Measurements from ENCODE around the gene CDH4.

The CDH4 gene

DNA sequence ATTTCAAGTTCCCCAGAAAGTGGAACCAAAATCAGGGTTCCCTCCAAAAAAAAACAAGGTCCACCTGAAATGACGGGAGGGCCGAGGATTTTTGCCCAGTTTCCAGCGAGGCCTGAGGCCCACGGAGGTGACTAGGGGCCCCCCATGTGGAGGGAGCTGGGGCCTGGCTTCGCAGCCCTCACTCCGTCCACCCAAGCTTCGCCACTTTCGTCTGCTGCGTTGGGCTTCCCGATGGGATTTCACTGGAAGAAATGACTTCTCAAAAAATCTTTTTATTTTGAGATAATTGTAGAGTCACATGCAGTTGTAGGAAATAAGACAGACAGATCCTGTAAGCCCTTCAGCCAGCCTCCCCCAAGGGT lies 605.3 kb downstream of the CDH4 start:
- no peak for TF ChIP-seq ZNF274 (IDR thresholded peaks at IDR 0.05; ENCODE audit: low read depth, low read length)
- no peak overlapping the region for H3K4me3 ChIP-seq (ENCODE audit: low read length)

DNA sequence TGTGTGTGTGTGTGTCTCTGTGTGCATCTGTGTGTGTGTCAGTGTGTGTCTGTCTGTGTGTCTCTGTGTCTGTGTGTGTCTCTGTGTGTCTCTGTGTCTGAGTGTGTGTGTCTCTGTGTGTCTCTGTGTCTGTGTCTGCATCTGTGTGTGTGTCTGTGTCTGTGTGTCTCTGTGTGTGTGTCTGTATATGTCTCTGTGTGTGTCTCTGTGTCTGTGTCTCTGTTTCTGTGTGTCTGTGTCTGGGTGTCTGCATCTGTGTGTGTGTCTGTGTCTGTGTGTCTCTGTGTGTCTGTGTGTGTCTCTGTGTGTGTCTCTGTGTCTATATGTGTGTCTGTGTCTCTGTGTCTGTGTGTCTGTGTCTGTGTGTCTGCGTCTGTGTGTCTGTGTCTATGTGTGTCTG lies 605.8 kb downstream of the CDH4 start:
- no peak for TF ChIP-seq ZNF274 (IDR thresholded peaks at IDR 0.05; ENCODE audit: low read depth, low read length)
- H3K4me3 ChIP-seq (ENCODE audit: low read length), result no peak overlapping the region

DNA sequence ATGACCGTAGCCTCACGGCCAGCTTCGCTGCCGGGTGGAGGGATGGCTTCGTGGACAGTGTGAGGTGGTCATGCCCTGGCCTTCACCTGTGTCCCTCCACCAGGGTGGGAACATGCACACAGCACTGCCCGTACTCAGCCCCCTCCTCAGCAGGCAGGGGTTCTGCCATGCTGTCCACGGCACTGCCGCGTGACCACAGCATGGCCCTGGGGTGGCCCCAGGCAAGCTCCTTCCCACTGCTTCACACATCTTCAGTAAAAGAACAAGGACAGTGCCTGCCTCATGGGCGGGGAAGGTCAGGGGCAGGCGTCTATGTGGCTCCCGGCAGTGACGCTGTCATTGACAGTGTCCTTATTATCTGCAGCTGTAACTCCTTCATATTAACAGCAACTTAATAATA lies 607.7 kb downstream of the CDH4 start:
- no peak for TF ChIP-seq ZNF274 (IDR thresholded peaks at IDR 0.05; ENCODE audit: low read depth, low read length)
- no peak overlapping the region for H3K4me3 ChIP-seq (ENCODE audit: low read length)

DNA sequence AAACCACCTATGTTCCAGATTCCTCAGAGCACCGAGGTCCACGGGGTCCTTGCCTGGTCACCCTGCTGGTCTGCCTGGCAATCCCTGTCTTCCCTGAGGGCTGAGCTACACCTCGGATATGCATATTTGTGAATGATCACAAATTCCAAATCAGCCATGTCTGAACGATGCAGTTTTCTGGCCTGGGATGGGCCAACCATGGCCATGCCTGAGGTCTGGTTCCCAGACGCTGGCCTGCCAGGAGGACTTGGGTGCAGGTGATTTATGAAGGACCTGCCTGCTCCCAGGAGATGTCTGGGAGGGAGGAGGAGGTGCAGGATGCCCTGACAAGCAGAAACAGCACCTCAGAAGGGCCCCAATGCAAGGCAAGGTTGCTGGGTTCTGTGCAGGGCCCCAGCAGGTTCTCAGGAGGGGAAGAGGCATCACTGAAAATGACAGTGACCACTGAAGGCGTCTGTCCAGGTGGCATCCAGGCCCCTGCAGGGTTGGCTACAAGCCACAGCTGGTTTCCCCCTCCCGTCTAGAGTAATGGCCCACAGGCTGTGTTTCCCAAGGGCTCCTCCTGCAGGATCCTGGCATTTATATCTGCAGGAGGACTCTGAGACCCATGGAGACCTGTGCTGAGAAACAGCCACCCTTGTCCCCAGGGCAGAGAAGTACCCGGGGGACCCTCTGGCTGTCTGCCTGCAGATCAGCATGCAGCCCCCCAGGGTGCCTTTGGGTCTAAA lies 608.4 kb downstream of the CDH4 start:
- TF ChIP-seq ZNF274 (IDR thresholded peaks at IDR 0.05; ENCODE audit: low read depth, low read length), result no peak
- H3K4me3 ChIP-seq (ENCODE audit: low read length), result no peak overlapping the region

DNA sequence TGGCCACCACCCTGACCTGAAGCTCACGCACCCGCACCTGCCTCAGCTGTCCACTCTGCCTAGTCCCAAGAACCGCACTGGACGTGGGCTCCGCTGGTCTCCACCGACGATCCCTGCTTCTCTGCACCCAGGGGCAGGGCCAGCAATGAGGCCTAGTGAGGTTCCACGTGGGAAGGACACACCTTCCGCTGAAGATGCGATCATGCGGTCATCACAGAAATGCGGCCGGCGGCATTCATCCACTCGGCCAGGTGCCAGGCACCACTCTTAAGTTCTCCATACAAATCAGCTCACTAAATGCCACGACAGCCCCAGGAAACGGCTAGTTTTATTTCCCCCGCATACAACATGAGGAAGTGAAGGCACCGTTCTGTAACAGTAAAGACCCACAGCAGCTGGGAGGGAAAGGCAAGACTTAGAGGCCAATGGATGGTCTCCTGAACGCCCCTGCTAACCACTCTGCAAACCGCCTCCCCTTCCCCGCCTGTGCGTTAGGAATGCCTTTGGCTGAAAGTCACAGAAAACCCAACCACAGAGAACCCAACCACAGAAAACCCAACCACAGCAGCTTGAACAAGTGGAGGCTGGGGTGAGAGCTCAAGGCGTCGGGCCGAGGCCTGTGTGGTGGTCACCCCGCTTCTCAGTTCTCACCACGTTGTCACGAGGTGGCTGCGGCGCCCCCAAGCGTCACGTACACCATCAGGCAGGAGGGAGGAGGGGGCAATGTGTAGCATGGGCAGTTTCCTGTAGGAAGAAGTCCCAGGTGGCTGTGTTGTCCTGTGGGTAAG lies 609.2 kb downstream of the CDH4 start:
- TF ChIP-seq ZNF274 (IDR thresholded peaks at IDR 0.05; ENCODE audit: low read depth, low read length), result no peak
- no peak overlapping the region for H3K4me3 ChIP-seq (ENCODE audit: low read length)

DNA sequence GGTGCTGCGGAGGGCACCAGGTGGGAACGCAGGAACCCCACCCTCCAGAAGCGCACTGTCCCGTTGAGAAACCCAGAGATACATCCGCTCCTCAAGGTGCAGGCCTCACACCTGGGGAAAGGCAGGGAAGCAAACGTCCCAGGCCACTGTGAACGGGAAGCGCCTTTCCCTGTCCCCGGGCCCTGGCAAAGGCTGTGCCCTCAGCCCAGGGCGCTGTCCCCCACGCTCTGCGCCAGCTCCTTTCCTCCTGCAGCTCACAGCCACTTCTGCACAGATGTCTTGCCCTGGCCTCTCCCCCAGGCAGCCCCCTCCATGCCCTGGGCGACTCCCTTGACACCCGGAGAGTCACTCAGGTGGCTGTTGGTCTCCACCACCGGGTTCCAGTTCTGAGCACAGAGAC lies 609.8 kb downstream of the CDH4 start:
- no peak for TF ChIP-seq ZNF274 (IDR thresholded peaks at IDR 0.05; ENCODE audit: low read depth, low read length)
- no peak overlapping the region for H3K4me3 ChIP-seq (ENCODE audit: low read length)

DNA sequence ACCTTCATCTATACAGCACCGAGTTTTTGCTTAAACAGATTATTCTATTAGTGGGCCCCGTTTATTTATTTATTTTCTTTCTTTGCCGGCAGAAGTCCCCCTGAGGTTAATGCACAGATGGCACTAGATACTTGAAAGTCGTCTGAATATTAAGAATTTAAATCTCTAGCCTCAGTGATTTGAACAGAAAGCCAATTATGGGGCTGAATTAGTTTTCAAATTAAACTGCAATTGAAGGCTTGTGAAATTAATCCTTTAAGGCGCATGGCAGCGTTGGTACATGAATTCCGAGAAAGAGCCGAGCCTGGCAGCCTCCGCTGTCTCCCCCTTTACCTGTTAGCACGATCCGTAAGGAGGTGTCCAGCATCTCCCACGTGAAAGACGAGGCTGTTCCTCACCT lies 610.8 kb downstream of the CDH4 start:
- no peak overlapping the region for H3K4me3 ChIP-seq (ENCODE audit: low read length)

DNA sequence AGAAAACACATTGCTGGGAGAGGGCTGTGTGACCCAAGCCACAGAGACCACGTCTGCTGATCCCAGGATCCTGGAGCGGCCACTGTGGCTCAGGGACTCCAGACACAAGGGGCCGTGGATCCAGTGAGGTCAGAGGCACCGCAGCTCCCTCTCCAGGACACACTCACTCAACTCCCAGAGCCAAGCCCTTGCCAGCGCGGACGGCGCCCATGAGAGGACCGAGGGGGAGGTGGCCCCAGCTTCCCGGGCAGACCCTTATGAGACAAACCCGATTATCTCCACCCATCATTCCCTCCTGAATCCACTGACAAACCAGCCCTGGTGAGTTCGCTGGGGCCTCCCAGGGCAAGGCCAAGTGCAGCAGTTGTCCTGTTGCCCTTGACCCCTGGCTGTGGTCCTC lies 612.4 kb downstream of the CDH4 start:
- no peak overlapping the region for H3K4me3 ChIP-seq (ENCODE audit: low read length)
- TF ChIP-seq ZNF274 (IDR thresholded peaks at IDR 0.05; ENCODE audit: low read depth, low read length), result no peak

More for the DNA sequence above, 610.8 kb downstream of the CDH4 start:
- no peak for TF ChIP-seq ZNF274 (IDR thresholded peaks at IDR 0.05; ENCODE audit: low read depth, low read length)

DNA sequence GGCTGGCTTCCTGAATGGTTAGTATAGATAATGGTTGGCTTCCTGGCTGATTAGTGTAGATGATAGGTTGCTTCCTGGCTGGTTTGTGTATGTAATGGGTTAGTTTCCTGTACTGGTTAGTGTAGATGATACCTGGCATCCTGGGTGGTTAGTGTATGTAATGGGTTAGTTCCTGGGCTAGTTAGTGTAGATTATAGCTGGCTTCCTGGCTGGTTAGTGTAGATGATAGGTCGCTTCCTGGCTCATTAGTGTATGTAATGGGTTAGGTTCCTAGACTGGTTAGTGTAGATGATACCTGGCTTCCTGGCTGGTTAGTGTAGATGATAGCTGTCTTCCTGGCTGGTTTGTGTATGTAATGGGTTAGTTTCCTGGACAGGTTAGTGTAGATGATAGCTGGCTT lies 613.3 kb downstream of the CDH4 start:
- TF ChIP-seq ZNF274 (IDR thresholded peaks at IDR 0.05; ENCODE audit: low read depth, low read length), result no peak
- H3K4me3 ChIP-seq (ENCODE audit: low read length), result no peak overlapping the region

DNA sequence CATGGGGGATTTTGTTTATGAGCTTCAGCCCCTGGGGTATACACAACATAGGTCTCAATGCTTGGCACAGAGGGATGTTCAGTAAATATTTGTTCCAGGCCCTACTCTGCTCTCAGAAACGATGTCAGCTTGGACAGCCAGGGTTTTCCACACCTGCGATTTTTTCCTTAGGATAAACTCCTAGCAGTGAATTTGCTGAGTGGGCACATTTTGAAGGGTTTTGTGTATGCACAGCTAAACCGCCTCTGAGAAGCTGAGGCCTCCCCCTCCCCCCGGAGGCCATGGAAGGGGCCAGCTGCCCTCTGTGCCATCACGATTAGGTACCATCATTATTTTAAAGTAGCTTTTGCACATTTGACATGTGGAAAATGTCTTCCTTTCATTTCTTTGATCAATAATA lies 614.1 kb downstream of the CDH4 start:
- no peak for TF ChIP-seq ZNF274 (IDR thresholded peaks at IDR 0.05; ENCODE audit: low read depth, low read length)
- no peak overlapping the region for H3K4me3 ChIP-seq (ENCODE audit: low read length)

DNA sequence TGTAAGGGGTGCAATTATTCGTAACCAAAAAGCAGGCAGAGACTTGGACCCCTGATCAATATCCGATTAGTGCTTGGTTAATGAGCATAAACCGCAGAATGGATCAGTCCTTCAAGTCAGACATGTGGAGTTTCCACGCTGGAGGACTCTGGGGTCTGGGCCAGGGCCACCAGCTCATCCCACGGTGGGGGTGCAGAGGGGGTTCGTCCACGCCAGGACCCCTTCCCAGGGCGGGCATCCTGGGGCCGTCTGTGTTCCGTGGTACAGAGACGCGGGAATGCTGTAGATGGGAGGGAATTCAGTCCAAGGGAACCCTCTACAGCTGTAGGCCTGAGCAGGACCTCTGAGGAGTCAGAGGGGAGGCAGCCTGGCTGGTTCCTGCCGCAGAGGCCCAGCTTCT lies 615.9 kb downstream of the CDH4 start:
- no peak for TF ChIP-seq ZNF274 (IDR thresholded peaks at IDR 0.05; ENCODE audit: low read depth, low read length)
- H3K4me3 ChIP-seq (ENCODE audit: low read length), result no peak overlapping the region

DNA sequence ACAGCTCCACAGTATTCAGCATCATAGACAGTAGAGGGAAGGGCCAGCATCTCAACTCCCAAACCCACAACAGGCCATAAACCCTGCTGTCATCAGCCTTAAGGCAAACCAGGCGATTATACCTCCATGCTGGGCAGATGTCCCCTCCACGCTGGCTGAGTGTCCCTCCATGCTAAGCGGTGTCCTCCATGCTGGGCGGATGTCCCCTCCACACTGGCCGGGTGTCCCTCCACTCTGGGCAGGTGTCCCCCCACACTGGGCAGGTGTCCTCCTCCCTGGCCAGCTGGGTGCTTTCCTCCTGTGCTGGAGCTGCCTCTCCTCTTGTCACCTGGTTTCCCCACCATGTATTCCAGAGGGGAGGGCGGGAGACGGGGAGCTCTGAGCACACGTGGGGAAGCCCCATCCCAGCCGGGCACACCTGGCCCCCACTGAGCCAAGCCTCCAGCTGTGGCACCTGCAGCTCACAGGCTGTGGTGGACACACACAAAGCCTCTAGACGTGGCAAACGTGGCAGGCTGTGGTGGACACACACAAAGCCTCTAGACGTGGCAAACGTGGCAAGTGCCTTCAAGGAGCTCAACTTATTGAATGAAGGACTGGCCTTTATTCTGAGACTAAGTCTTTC lies 616.5 kb downstream of the CDH4 start:
- TF ChIP-seq ZNF274 (IDR thresholded peaks at IDR 0.05; ENCODE audit: low read depth, low read length), result no peak
- H3K4me3 ChIP-seq (ENCODE audit: low read length), result no peak overlapping the region

DNA sequence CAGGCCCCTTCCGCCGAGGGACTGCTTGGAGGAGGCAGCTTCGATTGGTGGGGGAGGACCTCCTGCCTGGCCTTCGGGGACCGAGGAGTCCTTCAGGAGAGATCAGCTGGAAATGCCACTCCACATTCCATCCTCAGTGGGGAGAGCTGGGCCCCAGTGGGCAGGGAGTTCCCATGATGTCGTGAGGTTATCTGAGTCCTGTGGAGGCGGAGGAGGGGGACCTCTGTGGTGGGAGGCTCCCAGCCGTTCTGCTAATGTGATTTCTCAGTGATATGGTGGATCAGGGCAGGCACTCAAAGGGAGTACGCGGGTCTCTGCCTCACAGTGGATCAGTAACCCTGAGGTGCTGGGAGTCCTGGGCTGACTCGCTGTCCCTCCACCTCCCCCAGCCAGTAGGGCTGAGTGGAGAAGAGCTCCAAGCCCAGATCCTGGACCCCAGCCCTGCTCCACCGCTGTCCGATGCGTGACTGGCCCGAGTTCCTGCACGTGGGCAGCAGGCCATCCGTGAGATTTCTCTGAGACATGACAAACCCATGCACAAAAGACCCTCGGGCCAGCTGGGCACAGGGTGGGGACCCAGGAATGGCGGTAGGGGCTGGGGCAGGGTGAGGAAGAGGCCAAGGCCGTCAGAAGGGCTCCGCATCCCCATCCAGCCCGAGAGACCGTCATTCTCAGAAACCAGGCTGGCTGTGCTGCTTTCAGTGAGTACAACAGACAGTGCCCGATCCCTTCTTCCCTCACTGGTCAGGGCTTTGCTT lies 617.9 kb downstream of the CDH4 start:
- no peak for TF ChIP-seq ZNF274 (IDR thresholded peaks at IDR 0.05; ENCODE audit: low read depth, low read length)
- H3K4me3 ChIP-seq (ENCODE audit: low read length), result no peak overlapping the region

DNA sequence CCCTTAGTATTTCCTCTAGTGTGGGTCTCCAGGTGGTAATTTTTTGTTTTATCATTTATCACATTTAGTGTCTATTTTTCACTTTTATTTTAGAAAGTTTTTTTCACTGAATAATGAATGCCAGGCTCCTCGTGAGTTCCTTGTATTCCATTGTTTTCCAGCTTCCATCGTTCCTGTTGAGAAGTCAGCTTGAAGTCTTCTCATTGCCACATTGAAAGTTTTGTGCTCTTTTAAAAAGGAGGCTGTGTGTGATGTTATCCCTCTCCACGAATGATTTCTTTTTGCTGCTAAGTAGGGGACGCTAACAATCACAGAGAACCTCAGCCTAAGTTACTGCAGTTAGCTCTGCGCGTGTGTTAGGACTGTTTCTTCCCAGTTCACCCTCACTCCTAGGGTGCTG lies 619.1 kb downstream of the CDH4 start:
- TF ChIP-seq ZNF274 (IDR thresholded peaks at IDR 0.05; ENCODE audit: low read depth, low read length), result no peak
- no peak overlapping the region for H3K4me3 ChIP-seq (ENCODE audit: low read length)

Measured in GM08714 (cell line).